HG03575 (cell line): ENCODE measurements around the gene DCAKD.

Source experiments
- ATAC-seq: cut with Tn5 transposase; IDR thresholded peaks from one replicate; pipeline ENCODE4 v1.9.1; 2021; ENCODE audit not compliant: unreplicated experiment, insufficient number of reproducible peaks, low FRiP score; ENCODE audit errors: extremely low read depth

Gene DCAKD

DNA sequence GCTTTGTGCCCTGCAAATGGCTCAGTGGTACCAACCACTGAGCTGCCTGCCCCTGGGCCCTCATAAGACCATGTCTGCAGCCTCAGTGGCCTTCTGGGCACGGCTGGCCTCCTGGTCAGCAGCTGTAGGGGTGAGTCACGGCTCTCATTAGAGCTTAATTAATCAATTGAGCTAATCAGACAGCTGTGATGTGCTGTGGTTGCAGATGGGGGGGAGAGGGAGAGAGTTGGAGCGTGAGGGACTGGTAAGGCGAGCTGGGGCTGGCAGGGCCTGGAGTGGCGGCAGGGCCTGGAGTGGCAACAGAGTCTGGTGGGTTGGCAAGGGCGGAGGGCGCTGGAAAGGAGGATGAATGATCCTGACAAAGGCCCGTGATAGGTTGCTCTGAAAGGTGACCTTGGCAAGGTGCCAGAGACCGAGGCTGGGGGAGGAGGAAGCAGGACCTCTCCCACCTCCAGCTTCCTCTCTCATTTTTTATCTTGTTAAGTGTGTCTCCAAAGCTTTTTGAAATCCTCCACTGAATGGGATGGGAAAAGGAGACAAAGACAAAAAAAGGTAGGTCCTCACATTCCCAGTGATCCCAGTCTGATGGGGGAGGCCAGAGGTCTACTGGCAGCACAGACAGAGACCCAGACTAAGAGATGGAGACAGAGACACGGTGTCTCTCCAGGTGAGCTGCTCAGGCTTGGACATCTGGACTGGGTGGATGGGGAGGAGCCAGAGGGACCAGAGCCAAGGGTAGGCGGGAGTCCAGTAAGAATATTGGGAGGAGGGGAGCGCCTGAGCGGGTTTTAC is 41.6 kb downstream of the DCAKD start:
- no peak for ATAC-seq

DNA sequence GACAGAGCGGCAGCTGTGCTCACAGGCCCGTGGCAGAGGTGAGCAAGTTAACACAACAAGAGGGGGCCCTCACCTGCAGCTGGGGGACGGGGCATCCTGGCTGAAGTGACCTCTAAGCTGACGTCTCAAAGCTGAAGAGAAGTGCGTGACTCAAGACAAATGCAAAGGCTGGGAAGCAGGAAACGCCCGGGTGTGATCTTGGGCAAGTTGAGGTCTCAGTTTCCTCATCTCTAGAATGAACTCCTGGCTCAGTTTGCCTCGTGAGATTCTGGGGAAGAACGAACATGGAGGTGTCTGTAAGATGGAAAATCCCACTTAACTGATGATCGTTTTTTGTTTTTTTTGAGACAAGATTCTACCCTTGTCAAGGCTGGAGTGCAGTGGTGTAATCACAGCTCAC is 43.2 kb downstream of the DCAKD start:
- no peak for ATAC-seq

DNA sequence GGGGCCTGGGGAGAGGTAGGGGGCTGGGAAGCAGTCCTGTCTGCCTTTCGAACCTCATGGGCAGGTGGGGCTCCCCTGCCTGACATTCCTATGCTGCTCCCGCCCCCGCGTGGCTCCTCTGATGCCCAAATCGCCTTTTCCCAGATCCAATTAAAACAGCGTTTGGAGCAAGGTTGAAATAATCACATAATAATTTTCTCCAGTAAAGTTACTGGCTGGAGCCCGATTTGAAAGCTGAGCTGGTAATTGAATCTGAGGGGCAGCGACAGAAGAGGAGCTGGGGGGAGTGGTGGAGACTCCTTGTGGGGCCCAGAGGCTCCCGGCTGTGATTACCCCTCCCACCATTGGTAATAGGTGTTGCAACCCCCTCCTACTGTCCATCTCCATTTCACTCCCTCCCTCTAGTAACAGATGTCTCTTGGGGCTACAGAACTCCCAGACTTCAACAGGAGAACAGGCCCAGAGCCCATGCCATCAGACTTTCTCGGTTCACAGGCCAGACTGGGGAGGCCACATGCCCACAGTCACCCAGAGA is 44.4 kb downstream of the DCAKD start:
- no peak for ATAC-seq

DNA sequence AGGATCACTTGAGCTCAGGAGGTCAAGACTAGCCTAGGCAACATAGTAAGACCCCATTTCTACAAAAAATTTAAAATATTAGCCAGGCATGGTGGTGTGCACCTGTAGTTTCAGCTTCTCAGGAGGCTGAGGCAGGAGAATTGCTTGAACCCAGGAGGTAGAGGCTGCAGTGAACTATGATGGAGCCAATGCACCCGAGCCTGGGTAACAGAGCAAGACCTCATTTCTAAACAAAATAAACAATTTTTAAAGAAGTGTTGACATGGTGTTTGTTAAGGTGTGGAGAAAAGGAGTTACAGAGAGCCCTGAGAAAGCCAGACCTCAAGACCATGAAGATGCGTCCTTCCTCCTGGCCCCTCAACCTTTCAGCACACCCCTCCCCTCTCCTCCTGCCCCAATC is 45.7 kb downstream of the DCAKD start:
- no peak for ATAC-seq

DNA sequence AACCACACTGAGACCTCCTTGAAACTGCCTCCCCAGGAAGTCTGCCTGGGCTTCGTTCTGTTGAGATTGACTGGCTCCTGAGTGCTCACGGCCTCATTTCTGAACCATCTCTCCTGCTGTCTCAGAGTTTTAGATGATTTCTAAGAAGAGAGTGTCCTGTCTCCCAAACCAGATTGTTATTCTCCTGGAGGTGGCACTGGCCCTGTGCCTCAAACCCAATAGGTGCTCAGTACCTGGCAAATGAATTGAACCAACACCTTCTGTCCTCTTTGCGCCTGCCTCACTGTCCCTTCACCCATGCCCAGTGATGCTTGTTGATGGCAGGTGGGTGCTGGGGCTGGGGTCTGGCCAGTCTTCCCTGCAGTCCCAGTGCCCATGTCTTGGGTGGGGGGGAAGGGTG is 47.0 kb downstream of the DCAKD start:
- no peak for ATAC-seq

DNA sequence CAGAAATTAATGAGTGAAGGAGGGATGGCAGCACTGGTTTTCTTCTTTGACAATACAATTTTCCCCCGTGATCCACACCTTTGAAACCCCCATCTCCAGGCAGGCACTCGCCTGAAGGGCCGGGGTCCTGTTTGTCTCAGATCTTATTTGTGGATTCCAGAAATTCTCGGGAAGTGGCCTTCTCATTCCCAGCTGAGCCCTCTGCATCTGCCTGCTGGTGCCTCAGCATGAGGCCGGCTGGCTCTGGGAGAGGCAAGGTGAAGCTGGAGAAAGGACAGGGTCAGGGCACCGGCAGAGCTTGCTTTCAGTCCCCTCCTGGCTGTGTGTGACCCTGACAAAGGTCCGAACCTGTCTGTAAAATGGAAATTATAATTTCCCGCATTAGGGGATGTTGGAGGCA is 47.6 kb downstream of the DCAKD start:
- ATAC-seq: no peak

DNA sequence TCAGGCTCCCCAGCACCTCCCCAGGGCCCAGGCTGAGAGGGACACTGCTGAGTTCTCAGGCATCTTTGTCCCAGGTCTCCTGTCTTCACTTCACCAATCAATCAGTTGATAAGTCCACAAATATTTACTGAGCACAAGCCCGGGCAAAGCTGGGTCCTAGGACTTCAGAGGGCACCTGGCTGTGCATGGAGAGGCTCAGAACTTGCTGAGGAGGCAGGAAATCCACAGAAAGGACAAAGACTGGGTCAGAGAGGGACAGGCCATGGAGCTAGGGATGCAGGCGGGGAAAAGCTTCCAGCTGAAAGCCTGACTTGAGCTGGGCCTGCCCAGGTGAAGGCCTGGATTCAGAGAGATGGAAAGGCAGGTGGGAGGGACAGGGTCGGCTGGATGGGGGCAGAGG is 50.1 kb downstream of the DCAKD start:
- no peak for ATAC-seq

DNA sequence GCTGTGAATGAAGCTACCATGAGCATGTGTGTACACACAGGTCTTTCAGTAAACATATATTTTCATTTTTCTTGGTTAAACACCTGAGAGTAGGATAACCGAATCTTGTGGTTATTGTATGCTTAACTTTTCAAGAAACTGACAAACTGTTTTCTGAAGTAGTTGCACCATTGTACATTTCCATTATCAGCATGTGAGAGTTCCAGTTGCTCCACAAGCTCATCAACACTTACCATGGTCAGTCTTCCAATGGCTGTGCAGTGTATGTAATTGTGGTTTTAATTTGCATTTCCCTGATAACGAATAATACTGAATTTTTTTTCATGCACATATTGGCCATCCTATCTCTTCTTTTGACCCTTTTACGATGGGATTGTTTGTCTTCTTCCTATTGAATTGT is 52.0 kb downstream of the DCAKD start:
- no peak for ATAC-seq

DNA sequence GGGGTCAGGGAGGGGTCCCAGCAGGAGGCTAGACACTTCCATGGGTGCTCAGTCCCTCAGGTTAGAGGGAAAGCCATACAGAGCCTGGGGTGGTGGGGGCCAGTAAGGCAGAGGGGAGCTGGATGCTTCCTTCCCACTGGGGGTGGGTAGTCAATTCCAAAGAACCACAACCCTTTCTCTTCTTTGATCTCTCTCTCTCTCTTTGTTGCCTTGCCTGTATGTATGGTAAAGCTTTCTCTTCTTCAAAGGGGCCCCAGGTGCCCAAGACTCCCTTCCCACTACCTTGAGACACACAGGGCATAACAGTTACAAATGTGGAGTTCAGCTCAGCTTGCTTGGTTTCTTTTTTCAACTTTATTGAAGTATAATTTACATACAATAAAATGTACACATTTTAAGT is 52.8 kb downstream of the DCAKD start:
- ATAC-seq: no peak

DNA sequence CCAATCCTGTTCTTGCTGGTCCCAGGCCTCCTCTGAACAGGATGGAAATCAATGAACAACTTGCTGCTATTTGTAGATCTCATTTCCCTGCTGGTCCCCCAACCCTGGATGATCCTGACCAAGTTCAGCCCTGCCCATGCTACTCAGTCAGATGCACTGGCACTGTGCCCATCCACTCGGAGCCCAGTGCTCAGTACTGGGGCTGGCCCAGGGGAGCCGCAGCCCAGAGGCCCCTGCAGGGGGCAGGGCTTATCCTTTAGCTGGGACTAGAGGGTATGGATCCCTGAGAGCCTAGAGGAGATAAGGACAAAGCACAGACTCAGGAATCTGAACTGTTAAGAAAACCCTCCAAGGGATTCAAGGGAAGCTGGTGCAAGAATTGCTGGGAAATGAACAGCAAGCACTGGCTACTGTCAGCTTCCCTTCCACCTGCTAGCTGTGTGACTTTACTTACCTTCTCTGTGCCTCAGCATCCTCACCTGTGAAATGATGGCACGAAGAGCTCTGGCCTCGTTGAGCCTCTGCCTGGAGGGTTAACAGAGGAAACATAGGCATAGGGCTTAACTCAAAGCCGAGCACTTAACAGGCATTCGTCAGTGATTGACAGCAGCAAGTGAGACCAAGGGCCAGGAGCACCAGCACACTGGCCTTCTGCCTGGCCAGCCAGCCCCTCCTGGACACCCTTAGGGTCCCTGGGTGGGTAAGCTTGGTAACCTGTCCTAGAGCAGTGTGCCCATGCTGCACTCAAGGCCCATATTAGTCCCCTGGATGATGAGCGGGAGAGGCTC is 53.5 kb downstream of the DCAKD start:
- no peak for ATAC-seq

DNA sequence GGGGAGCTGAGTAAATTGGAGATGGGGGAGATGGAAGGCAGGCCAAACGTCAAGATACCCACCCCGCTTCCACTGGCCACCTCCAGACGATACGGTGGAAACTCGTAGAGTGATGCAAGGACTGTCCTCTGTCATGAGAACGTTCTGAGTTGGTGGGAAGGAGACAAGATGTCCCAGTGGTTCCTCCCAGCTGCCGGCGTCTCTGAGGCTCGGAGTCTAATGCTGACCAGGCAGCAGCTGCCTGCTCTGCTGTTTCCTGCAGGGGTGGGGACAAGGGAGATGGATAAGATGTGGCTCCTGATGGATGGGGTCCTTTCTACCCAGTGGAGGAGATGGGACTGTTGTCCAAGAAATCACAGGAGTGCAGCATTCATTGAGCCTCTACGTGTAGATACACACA is 55.1 kb downstream of the DCAKD start:
- no peak for ATAC-seq

DNA sequence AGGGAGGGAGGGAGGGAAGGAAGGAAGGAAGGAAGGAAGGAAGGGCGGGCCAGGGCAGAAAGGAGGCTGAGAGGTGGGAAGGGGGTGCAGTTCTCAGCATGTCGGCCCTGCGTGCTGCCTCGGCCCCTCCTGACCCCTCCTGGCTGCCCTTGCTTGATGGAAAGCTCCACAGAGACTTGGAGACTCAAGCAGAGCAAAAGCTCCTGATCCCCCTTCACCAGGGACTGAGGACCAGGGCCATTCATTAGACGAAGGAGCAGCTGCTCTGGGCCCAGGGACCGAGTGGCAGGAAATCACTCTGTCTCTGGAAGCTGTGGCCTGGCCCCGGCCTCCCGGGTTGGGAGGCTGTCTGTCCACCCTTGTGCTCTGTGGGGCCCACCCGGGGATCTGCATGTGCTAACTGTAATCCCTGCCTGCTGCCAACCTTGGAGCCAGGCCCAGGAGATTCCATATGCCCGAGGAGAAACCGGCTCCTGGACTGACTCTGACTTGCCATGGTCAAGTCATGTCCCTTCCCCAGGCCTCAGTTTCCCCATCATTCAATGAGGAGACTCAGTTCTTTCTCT is 55.9 kb downstream of the DCAKD start:
- no peak for ATAC-seq

DNA sequence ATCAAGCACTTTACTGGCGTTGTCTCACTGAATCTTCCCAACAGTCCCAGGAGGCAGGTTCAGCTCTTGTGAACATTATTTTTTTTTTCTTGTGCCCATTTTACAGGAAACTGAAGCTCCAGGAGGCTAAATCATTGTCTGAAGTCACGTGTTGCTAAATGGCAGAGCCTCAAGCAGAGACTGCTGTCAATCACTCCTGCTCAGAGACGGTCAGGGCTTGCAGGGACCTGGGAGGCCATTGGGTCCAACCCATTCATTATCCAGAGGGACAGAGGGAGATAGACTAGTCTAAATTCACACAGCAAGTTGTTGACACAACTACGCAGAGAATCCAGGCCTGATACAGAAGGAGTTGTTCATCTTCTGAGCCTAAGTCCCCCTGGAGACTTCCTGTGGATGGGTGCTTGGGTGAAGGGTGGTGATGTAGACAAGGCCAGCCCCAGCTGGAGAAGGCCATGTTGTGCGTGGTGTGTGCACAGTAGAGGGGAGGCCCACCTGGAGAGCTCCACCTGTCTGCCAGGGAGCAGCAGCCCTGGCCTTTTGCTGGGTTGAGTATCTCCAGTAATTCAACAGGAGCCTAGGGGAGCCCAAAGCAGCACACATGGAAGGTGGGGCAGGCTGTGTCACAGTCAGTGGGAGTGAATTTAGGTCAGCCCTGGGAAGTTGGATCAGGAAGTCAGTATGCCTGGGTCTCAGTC is 59.0 kb downstream of the DCAKD start:
- no peak for ATAC-seq

DNA sequence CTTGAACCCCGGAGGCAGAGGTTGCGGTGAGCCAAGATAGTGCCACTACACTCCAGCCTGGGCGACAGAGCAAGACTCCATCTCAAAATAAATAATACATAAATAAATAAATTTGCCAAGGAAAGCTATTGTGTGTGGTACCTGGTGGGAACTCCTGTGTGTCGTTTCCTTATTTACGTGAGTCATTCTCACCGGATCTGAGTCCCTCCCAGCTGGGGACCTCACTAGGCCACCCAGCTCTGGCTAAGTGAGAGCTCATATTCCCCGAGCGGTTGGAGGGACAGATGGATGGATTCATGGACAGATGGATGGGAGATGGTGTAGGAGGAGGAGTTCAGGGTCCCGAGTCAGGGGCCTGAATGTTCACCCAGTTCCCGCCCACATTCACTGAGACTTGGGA is 60.4 kb downstream of the DCAKD start:
- ATAC-seq: no peak

DNA sequence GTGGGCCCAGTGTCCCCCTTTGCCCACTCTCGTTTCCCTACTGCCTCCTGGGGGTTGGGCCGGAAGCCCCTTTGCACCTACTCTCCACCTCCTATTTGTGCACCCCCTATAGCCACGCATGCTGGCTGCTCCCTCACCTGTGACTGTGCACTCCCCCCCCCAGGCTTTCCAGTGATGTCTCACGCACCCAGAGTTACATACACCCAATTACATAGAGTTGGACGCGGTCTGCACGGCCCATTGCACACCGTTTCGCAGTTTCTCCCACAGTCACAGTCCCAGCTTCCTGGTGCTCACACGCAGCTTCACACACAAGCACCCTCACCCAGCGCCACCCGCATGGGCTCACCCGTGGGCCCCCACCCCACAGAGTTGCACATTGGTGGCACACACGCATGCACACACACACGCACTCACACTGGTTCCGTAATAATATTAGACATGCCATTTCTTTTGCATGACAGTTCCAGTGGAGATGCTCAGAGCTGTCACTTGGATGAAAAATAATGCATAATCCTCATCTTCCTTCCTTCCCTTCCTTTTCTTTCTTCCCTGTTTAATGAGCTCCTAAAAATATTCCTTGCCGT is 61.8 kb downstream of the DCAKD start:
- no peak for ATAC-seq

DNA sequence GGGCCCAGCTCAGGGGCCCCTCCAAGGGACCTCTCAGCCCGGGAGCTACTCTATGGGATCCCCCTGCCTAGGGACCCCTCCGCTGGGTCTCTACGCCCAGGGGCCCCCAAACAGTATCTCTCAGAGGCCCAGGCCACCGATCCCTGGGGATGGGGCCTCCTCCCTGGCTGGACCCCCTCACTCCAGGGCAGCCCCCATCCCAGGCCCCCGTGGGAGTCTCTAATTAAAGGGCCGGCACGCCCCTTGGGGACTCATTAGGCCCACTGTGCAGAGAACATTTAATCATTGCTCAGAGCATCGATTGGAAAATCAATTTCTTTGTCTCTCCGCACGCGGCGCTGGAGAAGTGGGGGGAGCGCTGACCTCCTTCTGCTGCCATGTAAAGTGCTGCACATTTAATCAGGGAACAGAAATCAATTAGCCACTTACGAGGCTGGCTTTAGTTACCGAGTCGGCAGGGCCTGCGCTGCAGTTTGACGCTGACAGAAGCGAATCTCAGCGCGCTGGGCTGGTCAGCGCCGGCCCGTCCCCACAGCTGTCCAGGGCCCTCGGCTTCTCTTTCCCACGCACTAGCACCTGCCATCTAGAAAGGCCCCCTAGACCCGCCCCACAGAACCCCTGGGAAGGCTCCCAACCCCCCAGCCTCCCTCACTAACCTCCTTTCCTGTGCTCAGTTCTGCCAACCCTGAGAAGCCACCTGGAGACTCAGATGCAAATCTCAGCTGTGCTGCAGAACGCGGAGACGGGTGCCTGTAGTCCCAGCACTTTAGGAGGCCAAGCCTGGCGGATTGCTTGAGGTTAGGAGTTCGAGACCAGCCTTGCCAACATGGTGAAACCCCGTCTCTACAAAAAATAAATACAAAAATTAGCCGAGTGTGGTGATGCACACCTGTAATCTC is 63.1 kb downstream of the DCAKD start:
- no peak for ATAC-seq

DNA sequence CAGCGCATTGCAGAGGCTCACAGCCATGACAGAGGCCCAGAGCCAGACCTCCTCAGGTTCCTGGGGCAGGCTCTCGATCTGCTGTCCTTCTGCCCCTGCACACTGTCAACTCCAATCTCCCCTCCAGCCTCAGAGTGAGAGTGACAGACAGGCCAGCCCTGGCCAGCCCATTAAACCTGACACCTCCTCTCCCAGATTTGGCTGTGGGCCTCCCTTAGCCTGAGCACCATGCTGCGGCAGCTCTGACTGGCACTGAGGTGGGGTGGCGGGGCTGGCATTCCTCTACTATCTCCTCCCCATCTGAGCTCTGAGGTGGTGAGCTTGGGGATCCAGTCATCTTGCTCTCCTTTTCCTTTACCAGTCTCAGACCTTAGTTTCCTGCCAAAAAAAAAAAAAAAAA is 67.9 kb downstream of the DCAKD start:
- no peak for ATAC-seq

DNA sequence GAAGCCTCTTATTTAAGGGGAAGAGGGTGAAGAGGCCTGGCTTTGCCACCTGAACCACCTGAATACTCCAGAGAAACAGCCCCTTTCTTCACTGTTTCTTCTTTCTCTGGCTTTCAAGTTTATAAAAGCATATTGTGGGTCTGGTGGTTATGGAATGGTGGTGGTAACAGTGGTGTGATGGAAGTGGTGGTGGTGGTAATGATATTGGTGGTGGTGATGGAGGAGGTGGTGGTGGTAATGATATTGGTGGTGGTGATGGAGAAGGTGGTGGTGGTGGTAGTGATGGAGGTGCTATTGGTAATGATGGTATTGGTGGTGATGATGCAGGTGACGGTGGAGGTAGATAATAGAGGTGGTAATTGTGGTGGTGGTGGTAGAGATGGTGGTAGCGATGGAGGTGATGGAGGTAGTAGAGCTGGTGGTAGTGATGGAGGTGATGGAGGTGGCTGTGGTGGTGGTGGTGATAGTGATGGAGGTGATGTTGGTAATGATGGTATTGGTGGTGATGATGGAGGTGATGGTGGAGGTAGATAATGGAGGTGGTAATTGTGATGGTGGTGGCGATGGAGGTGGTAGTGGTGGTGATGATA is 69.2 kb downstream of the DCAKD start:
- ATAC-seq: no peak
